Right forelimb (tissue), 1 donor: ENCODE results near the gene FABP3.

Experiments
- DNase-seq: peaks from one replicate; pipeline ENCODE4 v3.0.0-alpha.2; 2018

Gene FABP3

GRCh38 chr1:31371121-31371959 lies 1.5 kb downstream of the FABP3 start:
- DNase-seq = no peak

GRCh38 chr1:31370565-31370964 lies 2.3 kb downstream of the FABP3 start:
- no peak for DNase-seq

- DNase-seq = no peak
Measured at GRCh38 chr1:31370021-31370420, 2.9 kb downstream of the FABP3 start.

GRCh38 chr1:31368611-31369107 lies 4.2 kb downstream of the FABP3 start:
- no peak for DNase-seq

- no peak for DNase-seq
Measured at GRCh38 chr1:31366796-31367195, 6.1 kb downstream of the FABP3 start.

- no peak for DNase-seq
Measured at GRCh38 chr1:31364561-31365250, 8.2 kb downstream of the FABP3 start.

- DNase-seq = no peak
Measured at GRCh38 chr1:31362032-31362431, 10.8 kb downstream of the FABP3 start.

- DNase-seq = no peak
Measured at GRCh38 chr1:31361607-31362006, 11.3 kb downstream of the FABP3 start.

- no peak for DNase-seq
Measured at GRCh38 chr1:31356427-31356826, 16.4 kb downstream of the FABP3 start.

GRCh38 chr1:31354283-31354682 lies 18.6 kb downstream of the FABP3 start:
- no peak for DNase-seq

- DNase-seq = no peak
Measured at GRCh38 chr1:31348449-31348848, 24.4 kb downstream of the FABP3 start.

- no peak for DNase-seq
Measured at GRCh38 chr1:31346785-31347184, 26.1 kb downstream of the FABP3 start.

GRCh38 chr1:31345635-31346034 lies 27.2 kb downstream of the FABP3 start:
- DNase-seq = no peak

GRCh38 chr1:31344503-31344902 lies 28.4 kb downstream of the FABP3 start:
- DNase-seq = no peak

- DNase-seq = no peak
Measured at GRCh38 chr1:31336687-31337467, 36.0 kb downstream of the FABP3 start.

GRCh38 chr1:31335007-31335406 lies 37.9 kb downstream of the FABP3 start:
- no peak for DNase-seq

GRCh38 chr1:31327381-31327780 lies 45.5 kb downstream of the FABP3 start:
- DNase-seq = no peak

- DNase-seq = no peak
Measured at GRCh38 chr1:31326461-31326860, 46.4 kb downstream of the FABP3 start.

- no peak for DNase-seq
Measured at GRCh38 chr1:31324992-31325391, 47.9 kb downstream of the FABP3 start.

GRCh38 chr1:31324093-31324492 lies 48.8 kb downstream of the FABP3 start:
- no peak for DNase-seq

- DNase-seq = no peak
Measured at GRCh38 chr1:31318146-31318545, 54.7 kb downstream of the FABP3 start.

GRCh38 chr1:31315902-31316301 lies 57.0 kb downstream of the FABP3 start:
- DNase-seq = no peak
